CD4-positive, alpha-beta T cell treated with Interleukin-12 subunit alpha and Interleukin-12 subunit beta, for 1 hour (primary cell): ENCODE measurements around the gene DTX2.
"Not testable (repeated sequence)": the region's sequence is repeated elsewhere in the genome, so short reads cannot be mapped to it uniquely, and the experiment has no call there.

Experiments
- DNase-seq: peaks from one replicate; pipeline ENCODE4 v3.0.0-alpha.2; 2020

Gene DTX2

DNA sequence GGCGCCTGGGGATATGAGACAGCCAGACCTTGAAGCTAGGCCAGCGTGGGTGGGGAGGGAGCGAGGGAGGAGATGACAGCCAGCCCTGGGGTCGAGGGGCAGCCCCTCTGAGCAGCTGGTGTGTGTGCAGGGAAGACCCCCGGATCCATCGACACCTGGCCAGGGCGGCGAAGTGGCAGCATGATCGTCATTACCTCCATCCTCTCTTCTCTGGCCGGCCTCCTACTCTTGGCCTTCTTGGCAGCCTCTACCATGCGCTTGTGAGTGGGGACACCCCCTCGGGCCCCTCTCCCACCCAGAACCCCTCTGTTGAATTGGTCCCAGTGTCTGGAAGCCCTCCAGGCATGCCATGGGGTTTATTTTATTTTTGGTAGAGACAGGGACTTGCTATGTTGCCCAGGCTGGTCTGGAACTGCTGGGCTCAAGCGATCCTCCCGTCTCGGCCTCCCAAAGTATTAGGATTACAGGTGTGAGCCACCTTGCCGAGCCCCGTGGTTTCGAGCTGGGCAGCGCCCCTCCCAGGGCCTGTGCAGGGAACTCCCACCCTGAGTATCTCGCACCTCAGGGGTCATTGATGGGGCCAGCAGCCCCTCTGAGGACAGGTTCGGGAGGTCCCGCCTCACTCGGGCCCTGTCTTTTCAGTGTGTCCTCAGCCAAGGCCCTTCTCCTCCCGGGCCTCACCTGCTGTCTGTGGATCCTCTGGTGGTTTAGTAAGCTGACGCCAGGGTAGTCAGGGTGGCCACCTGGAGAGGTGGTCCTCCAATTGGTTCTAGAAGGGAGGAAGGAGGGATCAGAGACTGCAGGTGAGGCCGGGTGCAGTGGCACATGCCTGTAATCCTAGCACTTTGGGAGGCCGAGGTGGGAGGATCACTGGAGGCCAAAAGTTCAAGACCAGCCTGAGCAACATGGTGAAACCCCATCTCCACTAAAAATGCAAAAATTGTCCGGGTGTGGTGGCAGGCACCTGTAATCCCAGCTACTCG is 52.6 kb downstream of the DTX2 start:
- no peak for DNase-seq

DNA sequence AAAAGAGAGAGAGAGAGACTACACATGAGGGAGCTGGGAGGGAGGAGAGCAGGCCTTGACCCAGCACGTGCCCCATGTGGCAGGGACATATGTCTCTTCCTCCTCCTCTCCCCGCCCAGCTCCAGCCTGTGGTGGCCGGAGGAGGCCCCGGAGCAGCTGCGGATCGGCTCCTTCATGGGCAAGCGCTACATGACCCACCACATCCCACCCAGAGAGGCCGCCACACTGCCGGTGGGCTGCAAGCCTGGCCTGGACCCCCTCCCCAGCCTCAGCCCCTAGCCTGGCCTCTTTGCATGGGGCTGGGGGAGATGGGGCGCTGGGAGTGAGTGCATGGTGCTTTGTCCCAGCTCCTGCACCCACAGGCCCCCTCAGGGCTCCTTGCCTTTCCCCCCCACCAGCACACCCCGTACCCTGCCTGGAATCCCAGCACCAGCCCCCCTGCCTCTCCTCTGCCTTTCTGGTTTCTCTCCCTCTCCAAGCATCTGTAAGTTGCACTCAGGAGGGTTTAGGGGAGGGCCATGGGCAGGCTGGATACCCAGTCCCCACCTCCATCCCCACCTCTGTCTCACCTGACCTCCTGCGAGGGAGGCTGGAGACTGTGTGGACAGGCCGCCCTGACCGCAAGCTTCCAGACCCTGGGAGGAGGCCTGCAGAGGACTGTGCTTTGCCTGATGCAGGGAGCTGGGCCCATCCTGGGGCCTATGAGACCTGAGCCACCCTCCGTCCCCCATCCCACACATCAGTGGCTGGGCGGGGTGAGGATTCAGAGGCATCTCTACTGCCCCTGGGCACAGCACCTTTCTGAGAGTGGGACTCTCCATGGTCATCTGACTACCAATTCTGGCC is 53.6 kb downstream of the DTX2 start:
- DNase-seq = no peak

DNA sequence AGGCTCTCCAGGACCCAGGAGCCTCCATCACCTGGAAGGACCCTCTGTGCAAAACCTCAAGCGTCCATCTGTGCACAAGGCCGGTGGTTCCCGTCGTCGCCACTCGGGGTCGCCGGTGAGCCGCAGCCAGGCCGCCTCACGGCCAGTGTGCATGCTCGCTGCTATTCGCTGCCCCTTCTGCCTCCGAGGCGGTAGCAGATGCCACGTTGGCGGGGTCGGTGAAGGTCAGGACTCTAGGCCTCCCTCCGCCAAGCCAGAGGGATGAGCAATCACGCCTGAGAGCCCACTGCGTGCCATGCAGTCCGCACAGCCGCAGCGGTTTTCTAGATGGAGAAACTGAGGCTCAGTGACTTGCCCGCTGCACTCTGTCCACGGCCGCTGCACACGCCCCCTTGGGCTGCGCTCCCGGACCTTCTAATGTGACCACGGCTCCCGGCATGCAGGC is 54.5 kb downstream of the DTX2 start:
- DNase-seq = peak; percentile 26

DNA sequence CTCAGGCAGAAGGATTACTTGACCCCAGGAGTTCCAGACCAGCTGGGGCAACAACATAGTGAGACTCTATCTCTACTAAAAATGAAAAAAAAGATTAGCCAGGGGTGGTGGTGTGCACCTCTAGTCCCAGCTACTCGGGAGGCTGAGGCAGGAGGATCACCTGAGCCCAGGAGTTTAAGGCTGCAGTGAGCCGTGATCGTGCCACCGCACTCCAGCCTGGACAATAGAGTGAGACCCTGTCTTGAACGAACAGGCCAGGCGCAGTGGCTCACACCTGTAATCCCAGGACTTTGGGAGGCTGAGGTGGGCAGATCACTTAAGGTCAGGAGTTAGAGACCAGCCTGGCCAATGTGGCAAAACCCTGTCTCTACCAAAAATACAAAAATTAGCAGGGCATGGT is 55.4 kb downstream of the DTX2 start:
- DNase-seq = not testable (repeated sequence)

DNA sequence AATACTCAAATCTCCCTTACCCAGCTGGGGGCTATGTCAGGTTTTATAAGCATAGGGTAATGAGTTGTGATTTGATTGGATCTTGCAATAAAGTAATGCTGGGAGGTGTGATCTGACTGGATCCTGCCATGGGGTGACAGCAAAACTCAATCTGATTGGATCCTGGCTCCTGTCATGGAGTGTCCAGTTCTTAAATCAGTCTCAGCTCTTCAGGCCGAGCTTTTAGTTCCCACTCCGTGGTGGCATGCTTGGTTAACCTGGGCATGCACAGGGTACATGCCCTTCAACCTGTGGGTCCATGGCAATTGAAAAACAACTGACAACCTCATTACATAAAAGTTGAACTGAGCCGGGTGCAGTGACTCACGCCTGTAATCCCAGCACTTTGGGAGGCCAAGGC is 64.7 kb downstream of the DTX2 start:
- not testable (repeated sequence) for DNase-seq

DNA sequence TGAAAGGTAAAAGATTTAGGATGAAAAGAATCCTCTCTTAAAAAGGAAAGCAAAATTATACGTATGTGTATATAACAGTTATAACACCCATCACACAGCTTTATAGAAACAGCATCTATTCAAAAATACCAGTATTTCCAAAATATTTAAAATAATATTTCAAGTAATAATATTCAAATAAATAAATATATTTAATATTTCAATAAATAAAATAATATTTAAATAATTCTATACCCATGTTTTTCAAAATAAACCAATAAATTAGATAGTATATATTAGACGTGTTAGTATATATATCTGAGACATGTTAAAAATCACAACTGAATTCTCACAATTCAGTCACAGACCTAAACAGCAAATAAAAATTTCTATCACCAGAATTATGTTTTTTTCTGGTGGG is 70.1 kb downstream of the DTX2 start:
- not testable (repeated sequence) for DNase-seq

DNA sequence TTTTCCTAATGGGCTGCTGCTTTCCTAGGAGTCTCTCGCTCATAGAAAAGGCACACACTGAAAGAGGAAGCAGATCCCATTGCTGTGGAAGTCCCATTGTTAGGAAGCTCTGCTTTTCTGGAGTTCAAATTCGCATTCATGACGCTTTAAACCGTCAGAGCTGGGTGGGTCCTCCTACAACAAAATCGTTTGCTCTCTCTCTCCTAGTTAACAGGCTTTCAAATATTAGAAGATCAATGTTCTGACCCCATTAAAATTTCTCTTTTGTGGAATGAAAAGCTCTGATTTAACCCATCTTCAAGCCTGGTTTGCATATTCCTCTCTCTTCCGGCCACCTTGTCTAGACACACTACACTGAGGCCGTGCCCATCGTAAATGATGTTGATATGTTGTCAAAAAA is 81.7 kb downstream of the DTX2 start, which contains the start of gene SPDYE16:
Gene SPDYE16, minus strand, starts transcription at position 101 of the 400 bp plus-strand sequence. CDS start 1,838 bp downstream, outside the sequence.
- DNase-seq = not testable (repeated sequence)

DNA sequence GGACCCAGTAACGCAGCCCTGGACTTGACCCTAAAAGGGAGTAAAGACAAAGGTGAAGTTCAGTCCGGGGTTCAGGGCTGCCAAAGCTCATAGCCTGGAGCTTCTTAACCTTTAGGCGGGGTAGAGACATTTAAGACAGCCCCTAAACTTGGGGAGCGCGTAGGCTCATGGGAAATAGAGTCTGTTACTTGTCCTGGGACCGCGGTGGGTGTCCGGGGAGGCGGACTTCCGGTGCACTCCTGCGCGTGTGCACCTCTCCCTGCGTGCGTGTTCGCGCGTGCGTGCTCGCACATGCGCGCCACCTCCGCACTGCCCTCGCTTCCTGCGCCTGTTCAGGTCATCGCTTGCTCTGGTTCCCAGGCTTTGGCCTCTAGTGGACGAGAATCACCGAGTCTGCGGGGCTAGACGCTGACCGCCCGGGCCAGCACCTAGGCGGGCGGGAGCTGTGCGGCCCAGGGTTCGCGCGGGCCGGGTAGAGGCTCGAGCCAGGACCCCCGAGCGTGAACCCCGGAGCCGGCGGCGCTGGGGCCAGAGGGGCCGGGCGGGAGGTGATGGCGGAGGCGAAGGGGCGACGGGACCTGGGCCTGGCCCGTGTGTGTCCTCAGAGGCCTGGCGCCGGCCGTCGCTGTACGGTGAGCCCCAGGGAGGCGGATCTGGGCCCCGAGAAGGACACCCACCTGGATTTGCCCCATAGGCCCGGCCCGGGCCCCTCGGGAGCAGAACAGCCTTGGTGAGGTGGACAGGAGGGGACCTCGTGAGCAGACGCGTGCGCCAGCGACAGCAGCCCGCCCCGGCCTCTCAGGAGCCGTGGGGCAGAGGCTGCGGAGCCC is 87.7 kb downstream of the DTX2 start:
- peak; percentile 89 for DNase-seq

DNA sequence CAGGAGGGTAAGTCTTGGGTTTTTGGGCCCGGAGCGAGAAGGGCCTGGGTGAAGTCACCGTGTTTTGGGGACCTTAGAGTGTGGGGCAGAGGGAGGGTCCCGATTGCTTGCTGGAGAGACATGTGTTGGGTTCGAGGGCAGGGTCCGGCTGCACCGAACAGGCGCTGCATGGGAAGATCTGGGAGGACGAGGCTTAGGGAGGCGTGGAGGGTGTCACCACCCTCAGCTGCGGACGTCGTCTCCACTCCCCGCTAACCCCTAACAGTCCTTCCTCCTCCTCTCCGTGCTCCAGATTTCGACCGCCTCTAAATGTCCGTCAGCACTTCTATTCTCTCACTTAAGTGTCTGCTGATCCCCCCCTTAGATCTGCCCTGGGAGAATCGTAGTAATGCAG is 88.3 kb downstream of the DTX2 start:
- peak; percentile 1 for DNase-seq

DNA sequence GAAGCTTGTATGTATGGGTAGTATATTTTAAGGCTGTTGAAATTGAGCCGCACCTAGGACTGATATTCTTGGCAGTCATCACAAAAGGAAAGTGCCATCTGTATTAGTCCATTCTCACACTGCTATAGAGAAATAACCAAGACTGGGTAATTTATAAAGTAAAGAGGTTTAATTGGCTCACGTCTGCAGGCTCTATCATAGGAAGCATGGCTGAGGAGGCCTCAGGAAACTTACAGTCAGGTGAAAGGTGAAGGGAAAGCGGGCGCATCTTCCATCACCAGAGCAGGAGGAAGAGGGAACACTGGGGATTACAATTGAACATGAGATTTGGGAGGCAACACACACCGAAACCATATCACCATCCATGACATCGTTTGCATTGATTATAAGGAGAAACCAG is 90.5 kb downstream of the DTX2 start:
- DNase-seq = not testable (repeated sequence)
